Measurements from ENCODE around the gene C20orf173. TPM values are rescaled to one million over a fixed set of nuclear protein-coding genes. Genes with fewer than 3 reads are reported as not detected.
"Not testable (repeated sequence)": the region's sequence is repeated elsewhere in the genome, so short reads cannot be mapped to it uniquely, and the experiment has no call there.

Gene C20orf173
- polyA plus RNA-seq, 3 donors: not detected

GRCh38 chr20:35547329-35547728 is 17.9 kb upstream of the C20orf173 start:
- no peak for DNase-seq

DNA sequence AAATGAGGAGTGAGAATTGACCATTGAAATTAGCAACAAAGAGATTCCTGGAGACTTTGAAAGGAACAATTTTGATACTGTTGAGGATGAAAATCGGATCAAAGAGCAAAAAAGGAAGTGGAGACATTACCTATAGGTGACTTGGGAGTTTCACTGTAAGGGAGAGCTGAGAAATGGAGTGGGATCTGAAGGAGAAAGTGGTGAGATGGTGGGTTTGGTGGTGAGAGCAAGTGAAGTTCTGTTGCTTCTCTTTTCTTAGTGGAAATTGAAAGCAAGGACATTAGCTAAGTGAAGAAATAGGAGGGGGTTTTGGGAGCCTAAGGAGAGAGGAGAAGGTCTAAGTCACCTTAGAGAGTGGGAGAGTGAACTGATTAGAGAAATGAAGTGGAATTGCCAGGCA is 16.7 kb upstream of the C20orf173 start:
- no peak for DNase-seq

DNA sequence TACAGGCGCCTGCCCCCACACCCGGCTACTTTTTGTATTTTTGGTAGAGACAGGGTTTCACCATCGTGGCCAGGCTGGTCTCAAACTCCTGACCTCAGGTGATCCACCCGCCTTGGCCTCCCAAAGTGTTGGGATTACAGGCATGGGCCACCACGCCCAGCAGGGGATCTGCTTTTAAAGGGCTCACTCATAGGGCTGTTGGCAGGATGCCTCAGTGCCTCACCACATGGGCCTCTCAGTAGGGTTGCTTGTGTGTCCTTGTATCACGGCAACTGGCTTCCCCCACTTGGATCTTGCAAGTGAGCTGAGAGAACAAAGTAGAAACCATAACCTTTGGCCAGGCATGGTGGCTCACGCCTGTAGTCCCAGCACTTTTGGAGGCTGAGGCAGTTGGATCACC is 15.5 kb upstream of the C20orf173 start:
- DNase-seq: not testable (repeated sequence)

DNA sequence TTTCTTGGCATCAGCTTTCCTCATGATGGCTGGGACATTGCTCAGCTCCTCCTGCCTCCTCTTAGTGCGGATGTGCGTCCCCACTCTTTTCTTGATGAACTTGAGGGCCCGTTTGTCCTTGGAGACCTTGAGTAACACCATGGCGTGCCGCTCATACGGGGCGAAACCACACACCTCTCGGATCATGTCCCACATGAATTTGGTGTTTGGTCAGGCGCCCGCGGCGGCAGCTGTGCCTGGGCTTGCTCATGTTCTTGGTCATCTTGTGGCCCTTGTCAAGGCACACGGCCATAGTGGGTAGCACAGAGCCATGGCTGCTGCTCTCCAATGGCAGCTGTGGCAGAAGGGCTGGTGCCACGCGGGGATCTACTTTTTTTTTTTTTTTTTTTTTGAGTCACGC is 15.0 kb upstream of the C20orf173 start:
- no peak for DNase-seq

DNA sequence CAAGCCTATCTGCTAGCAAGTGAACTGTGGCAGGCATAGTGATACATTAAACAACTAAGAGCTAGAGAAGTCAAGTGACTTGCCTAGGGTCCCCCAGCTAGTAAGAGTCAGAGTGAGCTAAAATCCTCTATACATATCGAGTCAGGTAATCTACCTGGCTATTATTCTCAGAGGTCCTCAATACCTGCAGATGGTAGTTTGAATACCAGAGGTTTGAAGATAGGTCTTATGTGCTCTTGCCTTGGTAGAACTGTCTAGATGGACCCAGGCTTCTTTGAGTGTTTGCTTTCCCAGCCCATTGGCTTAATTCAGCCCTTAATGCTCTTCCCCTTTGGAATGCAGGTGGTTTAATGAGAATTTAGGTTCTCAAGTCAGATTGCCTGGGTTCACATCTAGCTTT is 13.5 kb upstream of the C20orf173 start:
- DNase-seq: no peak

- DNase-seq: peak; percentile 96
Observed at GRCh38 chr20:35541783-35542662, 12.6 kb upstream of the C20orf173 start, which contains the start of gene ERGIC3. Gene ERGIC3 (plus strand): TSS chr20:35542078. CDS start chr20:35542098, 20 bp downstream.

- no peak for DNase-seq
Observed at GRCh38 chr20:35541118-35541782, 11.8 kb upstream of the C20orf173 start.

GRCh38 chr20:35539756-35540212 is 10.3 kb upstream of the C20orf173 start:
- DNase-seq: peak; percentile 37

DNA sequence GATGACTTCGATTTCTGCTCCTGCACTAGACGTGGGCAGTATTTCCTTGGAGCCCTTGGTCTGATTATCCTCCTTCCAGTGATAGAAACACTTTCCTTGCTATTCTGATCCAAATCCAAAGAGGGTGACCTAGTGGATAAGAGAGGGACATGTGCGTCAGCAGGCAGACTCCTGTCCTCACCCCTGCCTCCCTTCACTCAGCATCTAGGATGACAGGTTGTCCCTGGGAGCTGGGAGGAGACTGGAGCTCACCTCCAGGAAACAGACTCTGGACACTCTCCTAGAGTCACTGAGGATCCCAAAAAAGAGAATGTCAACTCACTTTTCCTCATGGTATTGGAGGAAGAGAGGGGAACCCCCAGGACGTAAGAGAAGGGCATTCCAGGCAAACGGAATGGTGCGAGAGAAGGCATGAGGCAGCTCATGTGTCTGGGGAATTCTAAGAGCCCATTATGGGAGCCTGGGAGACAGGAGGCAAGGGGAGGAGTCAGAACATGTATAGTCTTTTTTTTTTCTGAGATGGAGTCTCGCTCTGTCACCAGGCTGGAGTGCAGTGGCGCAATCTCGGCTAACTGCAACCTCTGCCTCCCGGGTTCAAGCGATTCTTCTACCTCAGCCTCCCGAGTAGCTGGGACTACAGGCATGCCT is 2.2 kb downstream of the C20orf173 start:
- DNase-seq: no peak

DNA sequence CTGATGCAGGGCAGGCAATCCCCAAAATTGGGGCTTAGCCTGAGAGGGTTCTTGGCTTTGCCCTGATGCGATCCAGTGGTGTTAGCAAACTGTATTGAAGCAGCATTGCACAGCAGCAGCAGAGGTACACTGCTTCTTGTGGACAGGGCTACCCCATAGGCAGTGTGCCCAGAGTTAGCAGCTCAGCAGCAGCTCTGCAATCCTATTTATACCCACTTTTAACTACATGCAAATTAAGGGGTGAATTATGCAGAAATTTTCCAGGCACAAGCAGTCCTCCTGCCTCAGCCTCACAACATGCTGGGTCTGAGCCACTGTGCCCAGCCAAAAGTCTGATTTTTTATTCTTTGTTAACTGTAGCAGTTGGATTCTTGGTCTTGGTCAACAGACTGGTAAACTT is 3.8 kb downstream of the C20orf173 start:
- DNase-seq: no peak

DNA sequence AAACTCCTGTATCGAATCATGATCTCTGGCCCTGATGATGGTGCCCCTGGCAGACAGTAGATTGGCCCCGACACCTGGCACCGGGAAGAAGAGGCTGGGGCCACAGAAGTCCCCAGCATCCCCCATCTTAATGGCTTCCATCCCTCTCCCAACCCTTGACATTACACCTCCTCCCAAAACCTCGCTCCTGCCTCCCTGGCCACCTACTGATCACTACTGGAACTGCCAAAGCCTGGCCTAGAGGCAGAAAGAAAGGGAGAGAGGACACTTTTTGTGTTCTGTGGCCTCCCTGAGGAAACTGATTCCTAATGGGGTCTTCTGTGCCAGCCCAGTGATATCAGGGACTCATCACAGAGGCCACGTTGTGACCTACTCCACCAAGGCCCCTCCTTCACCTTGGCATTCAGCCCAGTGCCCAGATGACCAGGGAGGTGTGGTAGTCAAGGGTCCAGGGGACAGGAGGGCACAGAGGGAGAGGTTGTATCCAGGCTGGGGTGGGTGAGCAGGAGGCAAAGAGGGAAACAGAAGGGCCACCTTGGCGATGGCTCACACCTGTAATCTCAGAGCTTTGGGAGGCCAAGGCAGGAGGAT is 6.1 kb downstream of the C20orf173 start:
- no peak for DNase-seq

GRCh38 chr20:35518955-35519354 is 10.5 kb downstream of the C20orf173 start:
- DNase-seq: no peak

- not testable (repeated sequence) for DNase-seq
Observed at GRCh38 chr20:35517767-35518166, 11.7 kb downstream of the C20orf173 start.

- no peak for DNase-seq
Observed at GRCh38 chr20:35517125-35517524, 12.3 kb downstream of the C20orf173 start.

GRCh38 chr20:35515949-35516645 is 13.4 kb downstream of the C20orf173 start:
- no peak for DNase-seq

GRCh38 chr20:35515341-35515740 is 14.1 kb downstream of the C20orf173 start:
- no peak for DNase-seq

DNA sequence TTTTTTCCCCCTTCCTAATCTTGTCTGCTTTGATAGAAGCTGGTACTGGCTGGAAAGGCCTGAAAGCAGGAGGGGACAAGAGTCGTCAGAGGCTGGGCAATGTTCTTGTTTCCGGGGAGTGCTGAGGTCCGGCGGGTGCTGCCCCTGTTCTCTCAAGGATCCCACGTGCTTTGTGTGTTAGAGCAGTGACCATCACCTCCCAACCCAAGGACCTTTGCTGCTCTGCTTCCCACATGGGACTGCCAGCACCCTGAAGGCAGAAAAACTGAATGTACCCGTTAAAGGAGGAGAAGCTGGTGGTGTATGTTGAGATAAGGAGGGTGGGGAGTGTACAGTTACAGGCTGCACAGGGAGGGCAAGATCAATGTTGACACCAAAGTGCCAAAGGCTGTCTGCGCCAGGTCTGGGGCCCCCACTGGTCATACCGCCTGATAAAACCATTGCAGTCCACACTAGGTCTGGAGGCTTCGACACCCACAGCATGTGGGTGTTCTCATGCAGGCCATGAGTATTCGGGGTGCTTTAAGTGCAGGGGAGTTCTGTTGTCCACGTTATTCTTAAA is 15.0 kb downstream of the C20orf173 start:
- DNase-seq: no peak

DNA sequence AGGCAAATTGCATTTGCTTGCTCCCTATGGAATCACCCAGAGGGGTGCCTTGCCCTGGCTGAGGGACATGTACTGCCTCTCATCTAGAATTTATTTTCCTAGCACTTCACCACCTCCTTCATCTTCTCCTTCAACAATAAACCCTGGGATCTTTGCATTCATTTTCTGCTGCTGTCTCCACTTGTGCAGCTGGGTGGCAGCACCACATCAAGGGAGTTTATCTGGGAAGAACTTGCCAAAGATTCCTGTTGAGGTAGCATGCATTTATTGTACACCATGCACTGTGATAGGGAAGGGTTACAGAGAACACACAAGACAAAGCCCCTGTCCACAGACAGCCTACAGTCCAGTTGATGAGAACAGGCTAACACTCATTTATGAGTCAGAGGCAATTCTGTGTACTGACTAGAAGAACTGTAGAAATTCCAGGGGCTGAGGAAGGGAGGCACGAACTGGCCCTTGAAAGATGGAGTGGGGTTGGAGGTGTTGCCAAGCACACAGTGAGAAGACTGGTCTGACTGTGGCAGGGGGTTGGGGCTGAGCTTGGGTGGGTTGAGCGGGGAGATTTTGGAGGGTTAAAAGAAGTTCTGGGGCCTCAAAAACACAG is 17.5 kb downstream of the C20orf173 start:
- peak; percentile 31 for DNase-seq

GRCh38 chr20:35510951-35511735 is 18.3 kb downstream of the C20orf173 start:
- DNase-seq: no peak

Data from renal pelvis (tissue), 4 donors.